Measurements from ENCODE around the gene RNF8.
"Not testable (repeated sequence)": the region's sequence is repeated elsewhere in the genome, so short reads cannot be mapped to it uniquely, and the experiment has no call there.

The RNF8 gene

DNA sequence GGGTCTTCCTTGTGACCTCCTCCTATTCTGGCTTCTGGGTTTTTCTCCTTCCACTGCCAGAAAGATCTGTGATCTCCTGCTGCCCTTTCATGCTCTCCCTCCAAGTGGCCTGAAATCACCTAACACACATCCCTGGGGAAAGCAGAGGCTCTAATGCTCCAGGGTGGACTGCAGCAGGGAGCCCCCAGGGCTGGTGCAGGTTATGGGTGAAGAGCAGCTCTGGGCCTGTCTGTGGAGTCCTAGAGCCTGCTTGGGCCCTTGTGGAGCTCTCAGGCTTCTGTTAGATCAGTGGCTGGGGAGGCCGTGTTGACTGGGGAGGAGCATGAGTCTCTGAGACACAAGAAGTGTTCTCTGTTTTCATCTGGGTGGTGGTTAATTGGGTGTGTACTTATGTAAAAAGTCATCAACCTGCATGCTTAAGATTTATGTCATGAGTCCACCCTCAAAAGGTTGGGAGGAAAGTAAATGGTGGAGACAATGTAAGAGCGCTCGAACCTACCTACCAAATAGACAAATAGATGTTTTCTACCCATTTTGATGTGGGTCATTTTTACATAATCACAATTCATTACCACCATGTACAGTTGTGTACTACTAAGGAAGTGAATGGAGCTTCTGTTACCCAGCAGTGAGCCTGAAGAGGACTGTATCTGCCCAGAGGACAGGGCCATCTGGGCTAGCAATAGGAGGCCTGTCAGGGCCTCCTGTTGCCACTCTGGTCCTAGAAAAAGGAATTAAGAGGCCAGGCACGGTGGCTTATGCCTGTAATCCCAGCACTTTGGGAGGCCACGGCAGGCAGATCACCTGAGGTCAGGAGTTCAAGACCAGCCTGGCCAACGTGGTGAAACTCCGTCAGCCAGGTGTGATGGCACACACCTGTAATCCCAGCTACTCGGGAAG, 32.0 kb upstream of the RNF8 start:
- DNase-seq (ENCODE audit: low spot score) = no peak

DNA sequence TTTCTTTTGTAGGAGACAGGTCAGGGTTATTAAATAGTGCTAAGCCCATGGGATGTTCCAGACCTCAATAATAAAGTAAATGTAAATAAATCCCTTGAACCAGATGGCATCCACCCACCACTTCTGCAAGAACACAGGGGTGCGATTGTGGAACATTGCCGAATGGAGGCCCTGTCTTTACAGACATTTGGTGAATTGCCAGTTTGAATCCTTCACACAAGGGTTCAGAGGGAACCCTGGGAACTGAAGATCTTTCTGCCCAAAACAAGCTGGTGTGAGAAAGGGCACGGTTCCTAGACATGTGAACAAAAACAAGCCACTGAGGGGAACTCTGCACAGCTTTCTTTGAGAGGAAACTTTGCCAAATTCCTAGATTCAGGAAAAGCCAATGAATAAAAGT, 30.2 kb upstream of the RNF8 start:
- DNase-seq (ENCODE audit: low spot score) = no peak

DNA sequence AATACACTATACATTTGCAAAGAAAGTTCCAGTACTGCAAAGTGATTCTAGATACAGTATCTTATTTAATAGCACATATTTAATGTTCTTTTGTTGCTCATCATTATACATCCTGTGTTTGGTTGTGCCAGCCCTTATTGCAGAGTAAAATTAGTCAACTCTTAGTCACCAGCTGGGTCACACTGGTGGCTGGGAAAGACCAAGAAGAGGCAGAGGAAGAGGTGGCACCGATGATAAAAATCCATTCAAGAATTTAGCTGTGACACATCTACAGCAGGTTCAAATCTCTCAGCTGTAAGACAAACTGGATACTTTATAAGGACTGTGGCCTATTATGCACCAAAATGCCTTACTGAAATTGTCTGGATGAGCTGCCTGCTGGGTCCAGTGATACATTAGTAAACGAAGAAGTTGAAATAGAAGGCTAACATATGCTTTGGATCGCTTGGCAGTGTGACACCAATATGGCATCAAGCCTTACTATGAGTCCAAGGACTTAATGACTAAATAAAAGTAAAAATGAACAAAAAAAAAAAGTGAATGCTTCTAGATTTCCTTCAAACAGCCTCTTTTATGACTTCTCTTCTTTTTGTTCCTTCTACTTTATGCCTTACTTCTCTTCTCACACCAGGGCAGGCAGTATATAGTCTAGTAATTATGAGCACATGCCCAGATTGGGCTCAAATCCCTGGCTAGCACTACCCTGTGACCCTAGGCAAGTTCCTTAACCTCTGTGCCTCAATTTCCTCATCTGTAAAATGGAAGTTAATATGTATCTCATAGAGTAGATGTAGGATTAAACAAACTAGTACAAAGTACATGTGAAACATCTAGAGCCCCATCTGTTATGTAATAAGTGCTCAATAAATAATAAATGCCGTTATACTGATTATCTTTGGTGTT, 29.4 kb upstream of the RNF8 start:
- no peak for DNase-seq (ENCODE audit: low spot score)

DNA sequence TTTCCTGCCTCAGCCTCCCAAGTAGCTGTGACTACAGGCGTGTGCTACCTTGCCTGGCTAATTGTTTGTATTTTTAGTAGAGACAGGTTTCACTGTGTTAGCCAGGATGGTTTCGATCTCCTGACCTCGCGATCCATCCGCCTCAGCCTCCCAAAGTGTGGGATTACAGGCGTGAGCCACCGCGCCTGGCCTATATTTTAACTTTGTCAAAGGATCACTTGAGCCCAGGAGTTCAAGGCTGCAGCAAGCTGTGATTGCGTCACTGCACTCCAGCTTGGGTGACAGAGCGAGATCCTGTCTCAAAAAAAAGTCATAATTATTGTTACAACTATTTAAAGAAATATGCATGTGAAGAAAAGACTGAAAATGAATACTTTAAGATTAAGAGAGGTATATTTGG, 23.4 kb upstream of the RNF8 start:
- not testable (repeated sequence) for DNase-seq (ENCODE audit: low spot score)

DNA sequence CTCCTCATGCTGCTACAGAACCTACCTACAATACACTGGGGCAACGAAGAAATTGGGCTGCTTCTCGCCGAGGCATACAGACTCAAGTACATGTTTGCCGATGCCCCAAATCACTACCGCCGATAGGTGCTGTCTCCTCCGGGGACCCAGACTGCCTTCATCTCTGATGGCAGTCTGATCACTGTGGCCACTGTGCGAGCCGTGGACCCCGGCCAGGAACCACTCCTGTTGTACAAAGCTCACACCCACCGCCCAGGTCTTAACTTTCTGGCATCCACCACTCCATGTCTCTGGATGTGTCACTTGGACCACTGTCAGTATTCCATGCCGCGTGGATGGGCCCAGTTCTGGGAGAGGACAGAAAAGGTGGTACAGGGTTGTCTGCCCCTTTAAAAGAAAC, 22.7 kb upstream of the RNF8 start:
- DNase-seq (ENCODE audit: low spot score) = no peak

DNA sequence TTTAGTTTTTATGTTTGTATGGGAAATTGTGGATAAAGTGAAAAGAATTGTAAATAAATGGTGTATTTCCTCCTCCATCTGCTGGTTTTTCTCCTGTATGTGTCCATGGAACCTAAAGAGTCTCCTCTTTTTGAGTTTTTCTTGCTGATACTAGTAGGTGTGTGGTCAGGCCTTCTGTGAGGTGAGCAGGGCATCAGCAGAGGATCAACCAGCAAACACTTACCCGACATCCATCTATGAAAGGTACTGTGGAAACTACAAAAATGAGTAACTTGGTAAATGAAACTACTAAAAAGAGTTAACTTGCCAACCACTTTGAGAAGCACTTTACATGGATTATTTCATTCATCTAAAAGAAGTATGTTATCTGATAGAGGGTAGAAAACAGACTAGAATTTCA, 20.9 kb upstream of the RNF8 start:
- DNase-seq (ENCODE audit: low spot score) = no peak

DNA sequence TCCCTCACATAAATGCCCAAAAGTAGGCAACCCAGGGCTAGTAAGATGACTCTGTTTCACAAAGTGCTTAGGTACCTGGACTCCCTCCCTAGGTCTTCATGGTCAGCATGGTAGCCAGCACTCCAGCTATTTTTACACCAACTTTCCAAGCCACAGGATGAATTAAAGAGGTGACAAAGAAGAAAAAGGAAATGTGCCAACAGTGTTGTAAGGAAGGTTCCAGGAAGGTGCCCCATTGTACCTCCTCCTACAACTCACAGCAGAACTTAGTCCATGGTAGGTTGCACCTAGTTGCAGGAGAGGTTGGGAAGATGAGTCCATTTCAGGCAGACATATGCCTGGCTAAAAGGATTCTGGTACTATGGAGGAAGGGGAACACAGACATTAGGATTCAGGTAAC, 19.7 kb upstream of the RNF8 start:
- no peak for DNase-seq (ENCODE audit: low spot score)

DNA sequence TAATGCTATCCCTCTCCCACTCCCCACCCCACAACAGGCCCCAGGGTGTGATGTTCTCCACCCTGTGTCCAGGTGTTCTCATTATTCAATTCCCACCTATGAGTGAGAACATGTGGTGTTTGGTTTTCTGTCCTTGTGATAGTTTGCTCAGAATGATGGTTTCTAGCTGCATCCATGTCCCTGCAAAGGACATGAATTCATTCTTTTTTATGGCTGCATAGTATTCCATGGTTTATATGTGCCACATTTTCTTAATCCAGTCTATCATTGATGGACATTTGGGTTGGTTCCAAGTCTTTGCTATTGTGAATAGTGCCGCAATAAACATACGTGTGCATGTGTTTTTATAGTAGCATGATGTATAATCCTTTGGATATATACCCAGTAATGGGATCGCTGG, 15.5 kb upstream of the RNF8 start:
- not testable (repeated sequence) for DNase-seq (ENCODE audit: low spot score)

DNA sequence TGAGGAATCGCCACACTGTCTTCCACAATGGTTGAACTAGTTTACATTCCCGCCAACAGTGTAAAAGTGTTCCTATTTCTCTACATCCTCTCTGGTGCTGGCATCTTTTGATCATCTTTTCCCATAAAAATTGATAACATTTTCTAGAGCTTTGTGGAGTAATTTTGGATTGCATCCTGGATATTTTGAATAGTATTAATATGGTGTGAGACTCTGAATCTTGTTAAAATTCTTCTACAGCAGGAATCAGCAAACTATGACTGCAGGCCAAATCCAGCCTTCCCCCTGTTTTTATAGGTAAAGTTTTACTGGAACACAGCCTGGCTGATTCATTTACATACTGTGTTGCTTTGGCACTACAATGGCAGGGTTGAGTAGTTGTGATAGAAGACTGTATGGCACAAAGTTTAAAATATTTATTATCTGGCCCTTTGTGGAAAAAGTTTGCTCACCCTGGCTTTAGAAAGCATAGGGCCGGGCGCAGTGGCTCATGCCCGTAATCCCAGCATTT, 15.0 kb upstream of the RNF8 start:
- DNase-seq (ENCODE audit: low spot score) = no peak

DNA sequence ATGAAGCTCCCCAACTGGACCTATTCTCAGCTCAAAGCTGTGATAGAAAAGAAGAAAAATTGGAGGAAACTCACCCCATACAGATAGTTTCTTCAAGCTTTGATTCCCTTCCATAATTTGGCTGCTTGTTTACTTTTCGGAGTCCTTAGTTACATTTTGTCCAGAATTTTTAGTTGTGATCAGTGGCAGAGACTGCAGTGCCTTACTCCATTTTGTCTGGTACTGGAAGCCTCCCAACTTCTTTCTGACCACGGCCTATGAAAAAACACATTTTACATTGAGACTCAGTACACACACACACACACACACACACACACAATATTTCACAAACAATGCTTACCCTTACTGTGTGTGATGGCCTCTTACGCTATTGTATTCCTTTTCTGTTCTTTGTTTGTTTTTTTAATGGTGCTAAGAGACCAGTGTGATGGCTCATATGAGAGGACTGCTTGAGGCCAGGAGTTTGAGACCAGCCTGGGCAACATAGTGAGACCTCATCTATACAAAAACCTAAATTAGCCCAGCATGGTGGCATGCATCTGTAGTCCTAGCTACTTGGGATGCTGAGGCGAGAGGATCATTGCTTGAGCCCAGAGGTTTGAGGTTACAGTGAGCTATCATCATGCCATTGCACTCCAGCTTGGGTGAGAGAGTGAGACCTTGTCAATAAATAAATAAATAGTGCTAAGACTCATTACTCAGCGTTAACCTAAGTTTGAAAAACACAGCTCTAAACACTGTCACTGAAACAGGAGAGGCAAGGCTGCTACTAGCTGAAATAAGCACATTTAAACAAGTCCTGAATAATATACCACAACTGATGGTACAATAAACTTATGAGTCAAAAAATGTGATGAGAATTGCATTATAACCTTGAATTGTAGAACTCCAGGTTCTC, 13.8 kb upstream of the RNF8 start:
- no peak for DNase-seq (ENCODE audit: low spot score)

DNA sequence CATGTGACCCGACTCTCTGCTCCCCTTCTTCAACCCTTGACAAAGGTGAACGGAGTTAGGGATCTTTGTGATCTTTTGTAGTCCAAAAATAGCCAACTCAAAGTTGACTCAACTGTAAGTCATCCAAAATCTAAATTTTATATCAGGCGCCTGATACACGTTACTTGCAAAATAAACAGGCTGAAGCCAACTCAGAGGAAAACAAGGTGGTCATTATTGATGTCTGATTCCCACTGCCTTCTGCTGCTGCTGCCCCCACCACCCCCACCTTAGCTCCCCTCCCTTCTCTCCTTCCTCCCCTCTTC, 13.2 kb upstream of the RNF8 start:
- DNase-seq (ENCODE audit: low spot score) = no peak

DNA sequence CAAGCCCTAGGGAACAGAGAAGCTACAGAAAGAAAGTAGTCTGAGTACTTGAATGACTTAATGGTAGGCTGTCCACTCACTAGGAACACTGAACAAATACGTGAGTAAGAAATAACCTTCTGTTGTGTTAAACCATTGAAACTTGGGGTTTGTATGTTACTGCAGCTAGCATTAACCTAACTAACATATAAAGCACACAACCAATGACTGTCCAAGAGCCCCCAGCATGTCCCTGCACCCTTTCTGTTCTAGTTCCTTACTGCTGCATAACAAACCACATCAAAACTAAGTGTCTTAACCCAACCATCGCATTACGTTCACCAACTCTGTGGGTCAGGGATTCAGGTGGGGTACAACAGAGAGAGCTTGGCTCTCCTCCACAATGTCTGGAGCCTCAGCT, 10.5 kb upstream of the RNF8 start:
- no peak for DNase-seq (ENCODE audit: low spot score)

DNA sequence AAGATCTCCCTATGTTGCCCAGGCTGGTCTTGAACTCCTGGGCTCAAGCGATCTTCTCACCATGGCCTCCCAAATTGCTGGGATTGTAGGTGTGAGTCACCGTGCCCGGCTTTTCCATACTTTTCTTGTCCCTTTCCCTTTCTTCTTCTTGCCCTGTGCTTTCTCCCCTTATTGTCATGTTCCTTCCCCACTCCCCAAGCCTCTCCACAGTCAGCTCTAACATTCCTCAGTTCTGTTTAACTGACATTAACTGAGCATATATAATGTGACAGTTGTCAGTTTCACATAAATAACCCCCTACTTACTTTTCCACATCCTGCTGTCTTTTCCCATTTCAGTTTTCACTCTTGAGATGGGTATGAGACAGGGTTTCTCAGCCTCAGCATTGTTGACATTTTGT, 9.5 kb upstream of the RNF8 start:
- DNase-seq (ENCODE audit: low spot score) = no peak

DNA sequence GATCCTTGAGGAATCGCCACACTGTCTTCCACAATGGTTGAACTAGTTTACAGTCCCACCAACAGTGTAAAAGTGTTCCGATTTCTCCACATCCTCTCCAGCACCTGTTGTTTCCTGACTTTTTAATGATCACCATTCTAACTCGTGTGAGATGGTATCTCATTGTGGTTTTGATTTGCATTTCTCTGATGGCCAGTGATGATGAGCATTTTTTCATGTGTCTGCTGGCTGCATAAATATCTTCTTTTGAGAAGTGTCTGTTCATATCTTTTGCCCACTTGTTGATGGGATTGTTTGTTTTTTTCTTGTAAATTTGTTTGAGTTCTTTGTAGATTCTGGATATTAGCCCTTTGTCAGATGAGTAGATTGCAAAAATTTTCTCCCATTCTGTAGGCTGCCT, 8.0 kb upstream of the RNF8 start:
- not testable (repeated sequence) for DNase-seq (ENCODE audit: low spot score)

DNA sequence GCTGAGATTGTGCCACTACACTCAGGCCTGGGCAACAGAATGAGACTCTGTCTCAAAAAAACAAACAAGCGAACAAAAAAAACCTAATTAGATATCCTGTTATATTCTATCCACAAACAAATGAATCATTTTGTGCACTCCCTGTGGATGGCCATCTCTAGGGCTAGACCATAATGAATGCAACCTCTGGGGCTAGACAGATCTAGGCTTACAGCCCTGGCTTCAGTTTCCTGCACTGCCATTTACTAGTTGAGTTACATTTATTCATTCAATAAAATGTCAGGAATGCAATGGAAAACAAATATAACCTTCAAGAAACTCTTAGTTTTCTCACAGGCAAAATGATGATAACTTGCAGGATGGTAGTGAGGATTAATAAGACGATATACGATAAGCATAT, 6.6 kb upstream of the RNF8 start:
- no peak for DNase-seq (ENCODE audit: low spot score)

DNA sequence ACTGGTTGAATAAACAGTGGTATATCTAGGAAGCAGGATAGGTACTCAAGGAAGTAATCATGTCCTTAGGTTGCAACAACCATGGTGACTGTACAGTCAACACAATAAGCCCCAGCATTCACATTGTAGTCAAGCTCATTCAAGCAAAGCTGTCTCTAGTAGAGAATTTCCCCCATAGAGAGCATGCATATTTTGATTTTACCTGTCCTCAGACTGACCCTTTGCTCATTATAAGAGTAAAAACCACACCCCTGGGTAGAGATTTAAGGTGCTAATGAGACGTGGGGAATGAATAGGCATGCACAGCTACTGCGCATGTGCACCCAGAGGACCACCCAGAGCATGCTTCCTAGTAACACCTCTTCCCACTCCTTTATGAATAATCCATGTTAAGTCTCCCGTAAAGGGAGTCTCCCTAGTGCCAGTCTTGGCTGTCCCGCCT, 6.1 kb upstream of the RNF8 start:
- DNase-seq (ENCODE audit: low spot score) = no peak

DNA sequence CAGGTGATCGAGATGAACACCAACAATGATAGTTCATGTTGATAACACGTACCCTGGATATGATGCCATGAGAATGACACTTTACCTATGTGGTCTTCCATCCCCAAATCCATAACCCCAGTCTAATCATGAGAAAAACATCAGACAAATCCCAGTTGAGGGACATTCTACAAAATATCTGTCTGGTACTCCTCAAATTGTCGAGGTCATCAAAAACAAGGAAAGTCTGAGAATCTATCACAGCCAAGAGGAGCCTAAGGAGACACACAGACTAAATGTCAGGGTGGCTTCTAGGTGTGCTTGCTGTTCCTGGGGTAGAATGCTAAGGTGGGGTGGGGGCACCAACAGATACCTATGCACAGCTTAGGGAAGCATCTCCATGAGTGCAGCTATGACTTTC, 2.8 kb upstream of the RNF8 start:
- DNase-seq (ENCODE audit: low spot score) = no peak

DNA sequence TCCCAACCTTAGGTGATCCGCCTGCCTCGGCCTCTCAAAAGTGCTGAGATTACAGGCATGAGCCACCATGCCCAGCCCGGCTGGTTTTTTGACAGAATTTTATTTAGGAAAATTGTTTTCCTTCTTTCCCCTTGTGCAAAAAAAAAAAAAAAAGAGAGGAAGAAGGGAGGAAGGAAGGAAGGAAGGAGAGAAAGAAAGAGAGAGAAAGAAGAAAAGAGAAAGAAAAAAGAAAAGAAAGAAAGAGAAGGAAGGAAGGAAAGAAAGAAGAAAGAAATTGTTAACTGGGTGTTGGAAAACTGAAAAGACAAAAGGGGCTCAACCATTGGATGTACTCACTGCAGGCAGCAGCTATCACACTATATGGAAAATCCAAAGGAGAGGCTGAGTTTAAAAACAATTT, 1.4 kb upstream of the RNF8 start:
- no peak for DNase-seq (ENCODE audit: low spot score)

DNA sequence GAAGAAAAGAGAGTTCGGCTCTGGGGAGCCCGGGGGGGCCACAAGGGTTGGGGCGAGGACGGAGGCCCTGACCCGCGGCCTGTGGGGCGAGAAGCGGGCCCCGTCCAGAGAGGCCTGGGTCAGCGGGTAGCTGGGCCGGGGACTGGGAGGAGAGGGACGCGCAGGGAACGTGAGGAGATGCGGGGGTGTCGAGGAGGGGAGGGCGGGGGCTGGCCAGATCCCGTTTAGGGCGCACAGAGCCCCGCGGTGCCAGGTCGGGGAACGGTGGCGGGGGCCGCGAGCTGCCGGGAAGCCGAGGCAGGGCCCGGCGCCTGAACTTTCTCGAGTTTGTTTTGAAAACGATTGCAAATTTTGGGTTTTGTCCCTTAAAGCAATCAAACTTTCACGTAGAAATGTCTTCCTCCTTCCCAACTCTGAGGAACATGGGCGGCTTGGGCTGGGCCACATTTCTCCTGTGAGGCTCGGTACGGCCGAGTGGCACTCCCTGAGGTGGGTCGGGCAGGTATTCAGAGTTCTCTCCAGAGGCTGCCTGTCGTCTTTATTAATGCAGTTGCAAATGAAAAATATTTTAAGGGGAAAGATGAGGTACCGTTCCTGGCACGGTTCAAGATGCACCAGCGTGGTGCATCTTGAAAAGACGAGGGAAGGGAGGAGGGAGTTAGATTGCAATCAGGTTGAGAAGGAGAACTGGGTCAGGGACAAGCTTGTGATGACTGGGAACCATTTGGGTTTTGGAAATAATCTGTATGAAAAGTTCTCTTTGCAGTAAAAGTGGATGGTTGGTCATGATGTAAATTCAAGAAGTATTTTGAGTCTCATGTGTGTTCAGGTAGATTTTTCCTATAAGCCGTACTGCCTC, 972 bp downstream of the RNF8 start:
- DNase-seq (ENCODE audit: low spot score) = no peak

DNA sequence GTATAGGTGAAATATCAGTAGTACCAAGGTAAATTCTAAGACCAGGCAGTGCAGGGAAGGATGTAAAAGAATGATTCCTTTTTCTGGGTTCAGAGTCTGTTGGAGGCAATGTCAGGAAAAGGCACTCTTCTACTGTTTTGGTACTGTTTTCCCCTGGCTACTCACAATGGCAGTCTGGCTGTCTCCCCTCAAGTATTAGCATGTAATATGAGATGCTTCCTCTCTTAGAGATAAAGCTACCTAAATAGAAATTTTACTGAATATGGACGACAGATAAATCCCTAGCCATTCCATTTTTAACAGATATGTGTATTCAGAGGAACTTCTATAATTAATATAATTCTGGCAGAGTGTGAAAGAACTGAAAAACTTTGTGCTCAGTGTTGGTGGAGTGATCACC, 3.5 kb downstream of the RNF8 start:
- DNase-seq (ENCODE audit: low spot score) = no peak

DNA sequence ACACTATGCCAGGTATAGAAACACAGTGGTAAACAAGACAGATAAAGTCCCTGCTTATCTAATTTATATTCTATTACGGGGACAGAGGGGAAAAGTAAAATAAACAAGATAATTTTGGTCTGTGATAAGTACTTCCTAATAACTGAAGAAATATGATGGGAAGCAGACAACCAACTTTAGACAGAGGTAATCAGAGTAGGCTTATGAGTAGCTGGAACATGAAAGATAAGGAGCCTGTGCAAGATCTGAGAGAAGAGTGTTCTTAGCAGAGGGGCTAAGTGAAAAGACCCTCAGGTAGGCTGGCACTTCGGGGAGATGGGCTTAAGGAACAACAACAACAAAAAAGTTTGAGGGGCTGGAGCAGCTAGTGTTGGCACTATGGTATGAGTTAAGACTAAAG, 4.1 kb downstream of the RNF8 start:
- no peak for DNase-seq (ENCODE audit: low spot score)

Measured in putamen (tissue), 1 donor.